NCI-H146 (cell line): Measurements from ENCODE around the gene LCTL.
"Not testable (repeated sequence)": the region's sequence is repeated elsewhere in the genome, so short reads cannot be mapped to it uniquely, and the experiment has no call there.

Experiments used
- DNase-seq: peaks from one replicate; lab custom pipeline; 2025; lab: John Stamatoyannopoulos, UW

Gene LCTL

GRCh38 chr15:66500346-66500745 lies 65.5 kb downstream of the LCTL start:
- DNase-seq, result not testable (repeated sequence)

GRCh38 chr15:66498501-66499386 lies 67.1 kb downstream of the LCTL start:
- DNase-seq, result peak; percentile 4
